HEK293 (cell line): ENCODE data around the gene ARHGAP22.

Experiments used
- CTCF ChIA-PET: fragments of 350-600 bp; formaldehyde crosslinking; extraction: SDS; loops from one replicate; lab custom pipeline; 2021; ENCODE audit warnings: antibody characterized with exemption; lab: Yijun Ruan, JAX
- POLR2A ChIA-PET: fragments of 300-600 bp; formaldehyde crosslinking; extraction: SDS; loops from one replicate; lab custom pipeline; 2020; ENCODE audit warnings: antibody characterized with exemption, inconsistent platforms; lab: Yijun Ruan, JAX
- H3K27ac ChIP-seq: fragments of 200-500 bp; sonication (Bioruptor generic); 2 replicates; pipeline ENCODE4 v1.5.1; 2014; ENCODE audit warnings: low read depth, low read length, control low read depth, inconsistent platforms; ENCODE audit errors: extremely low read depth
- H3K36me3 ChIP-seq, 2 experiments: fragments of 200-500 bp in 1 of 2; sonication (Bioruptor generic) in 1 of 2; 1 replicate in 1 of 2; 2 replicates in 1 of 2; pipeline ENCODE4 v1.5.1; 2014 to 2017; ENCODE audit warnings: inconsistent platforms in 2 of 2, low read length in 2 of 2; ENCODE audit not compliant: control insufficient read depth in 2 of 2, insufficient read depth in 1 of 2
- H3K4me1 ChIP-seq: fragments of 200-500 bp; sonication (Bioruptor generic); 2 replicates; pipeline ENCODE4 v1.5.1; 2014; ENCODE audit warnings: mild to moderate bottlenecking, low read length, inconsistent platforms; ENCODE audit not compliant: control insufficient read depth, insufficient read depth
- H3K4me3 ChIP-seq: 2 replicates; pipeline ENCODE4 v1.5.1; 2011; ENCODE audit warnings: low read depth, mild to moderate bottlenecking, control low read depth, low read length, moderate library complexity
- H3K9me3 ChIP-seq: fragments of 200-500 bp; sonication (Bioruptor generic); 2 replicates; pipeline ENCODE4 v1.5.1; 2014; ENCODE audit warnings: low read depth, low read length, inconsistent platforms; ENCODE audit not compliant: control insufficient read depth, insufficient read depth
- BCL11B ChIP-seq: fragments of 450-650 bp; formaldehyde crosslinking; IDR thresholded peaks from 2 replicates; pipeline ENCODE4 v1.5.1; 2016; ENCODE audit warnings: low read depth, missing biosample characterization, missing genetic modification characterization
- EGR2 ChIP-seq: fragments of 450-650 bp; formaldehyde crosslinking; IDR thresholded peaks from 2 replicates; pipeline ENCODE4 v1.5.1; 2016; ENCODE audit warnings: low read depth, missing biosample characterization, missing genetic modification characterization
- KLF1 ChIP-seq: fragments of 450-650 bp; formaldehyde crosslinking; IDR thresholded peaks from 2 replicates; pipeline ENCODE4 v1.5.1; 2016; ENCODE audit warnings: missing biosample characterization, missing genetic modification characterization
- KLF8 ChIP-seq: fragments of 450-650 bp; formaldehyde crosslinking; IDR thresholded peaks from 2 replicates; pipeline ENCODE4 v1.5.1; 2016; ENCODE audit warnings: missing biosample characterization, missing genetic modification characterization
- REPIN1 ChIP-seq: fragments of 450-650 bp; formaldehyde crosslinking; IDR thresholded peaks from 2 replicates; pipeline ENCODE4 v1.5.1; 2017; ENCODE audit warnings: missing biosample characterization, missing genetic modification characterization, low read depth
- SP3 ChIP-seq: fragments of 450-650 bp; formaldehyde crosslinking; IDR thresholded peaks from 2 replicates; pipeline ENCODE4 v1.5.1; 2016; ENCODE audit warnings: missing biosample characterization, missing genetic modification characterization
- ZNF133 ChIP-seq: fragments of 450-650 bp; formaldehyde crosslinking; IDR thresholded peaks from 2 replicates; pipeline ENCODE4 v1.5.1; 2016; ENCODE audit warnings: missing biosample characterization, missing genetic modification characterization
- ZNF324 ChIP-seq: fragments of 450-650 bp; formaldehyde crosslinking; IDR thresholded peaks from 2 replicates; pipeline ENCODE4 v1.5.1; 2016; ENCODE audit warnings: missing biosample characterization, missing genetic modification characterization
- ZNF341 ChIP-seq: fragments of 450-650 bp; formaldehyde crosslinking; IDR thresholded peaks from 2 replicates; pipeline ENCODE4; 2016; ENCODE audit warnings: low read depth, missing biosample characterization, missing genetic modification characterization
- ZNF555 ChIP-seq: fragments of 450-650 bp; formaldehyde crosslinking; conservative IDR thresholded peaks from 2 replicates; pipeline ENCODE4 v1.5.1; 2017; ENCODE audit warnings: missing biosample characterization, mild to moderate bottlenecking, missing genetic modification characterization, inconsistent platforms
- ZNF585B ChIP-seq: fragments of 450-650 bp; formaldehyde crosslinking; IDR thresholded peaks from 2 replicates; pipeline ENCODE4 v1.5.1; 2016; ENCODE audit warnings: missing biosample characterization, missing genetic modification characterization
- TF ChIP-seq, protein P1 (sequence below): fragments of 450-650 bp; formaldehyde crosslinking; IDR thresholded peaks from 2 replicates; pipeline ENCODE4 v1.5.1; 2016; ENCODE audit warnings: missing biosample characterization, missing genetic modification characterization
- TF ChIP-seq, protein P2 (sequence below): fragments of 450-650 bp; formaldehyde crosslinking; IDR thresholded peaks from 2 replicates; pipeline ENCODE4 v1.5.1; 2016; ENCODE audit warnings: missing biosample characterization, missing genetic modification characterization, borderline replicate concordance
- TF ChIP-seq, protein P3 (sequence below): fragments of 450-650 bp; formaldehyde crosslinking; IDR thresholded peaks from 2 replicates; pipeline ENCODE4 v1.5.1; 2016; ENCODE audit warnings: missing biosample characterization, missing genetic modification characterization
- TF ChIP-seq, protein P4 (sequence below): fragments of 450-650 bp; formaldehyde crosslinking; IDR thresholded peaks from 2 replicates; pipeline ENCODE4 v1.5.1; 2016; ENCODE audit warnings: missing biosample characterization, missing genetic modification characterization
- TF ChIP-seq, protein P5 (sequence below): fragments of 450-650 bp; IDR thresholded peaks from 2 replicates; pipeline ENCODE4 v1.5.1; 2018; ENCODE audit warnings: missing biosample characterization, mild to moderate bottlenecking, missing genetic modification characterization

Gene ARHGAP22

DNA sequence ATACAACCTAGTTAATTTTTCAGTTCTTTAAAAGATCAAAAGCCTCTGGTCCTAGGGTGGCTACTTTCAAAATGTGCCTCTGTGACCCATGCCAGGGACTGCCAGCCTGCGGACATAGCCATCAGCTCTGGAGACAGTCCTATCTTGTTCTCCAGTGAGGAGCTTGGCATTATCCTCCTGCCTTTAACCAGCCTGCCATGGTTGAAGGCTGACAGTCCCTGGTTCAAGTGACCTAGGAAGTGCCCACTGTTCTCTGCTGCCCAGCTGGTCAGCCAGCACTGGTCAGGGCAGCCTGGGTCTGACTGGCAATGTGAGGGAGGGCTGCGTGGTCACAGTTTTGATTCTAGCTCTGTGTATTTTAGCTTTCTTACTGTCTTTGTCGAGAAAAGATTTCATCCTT lies 18.1 kb upstream of the ARHGAP22 start:
- Histone ChIP-seq H3K9me3 (no peaks in the 10 kb centered on the region), H3K4me1 (no peaks in the 10 kb centered on the region), H3K27ac (no peak overlapping the region), H3K36me3 (no peaks in the 10 kb centered on the region)
- POLR2A ChIA-PET = no interaction called here
- CTCF ChIA-PET = interaction anchor here (0.6 to 4.6 kb wide), 4 partner anchors 8 to 200 kb away, joined by 3 to 20 read pairs (median 4); no protein-coding TSS in a partner anchor
- TF ChIP-seq BCL11B (tag by site-specific recombination) (no peak), KLF8 (tag by site-specific recombination) (no peak), ZNF585B (no peak), ZNF341 (no peak), ZNF324 (tag by site-specific recombination) (no peak), ZNF555 (tag by site-specific recombination) (no peak), ZNF133 (tag by site-specific recombination) (no peak), EGR2 (no peak)
- TF ChIP-seq, protein P1, sequence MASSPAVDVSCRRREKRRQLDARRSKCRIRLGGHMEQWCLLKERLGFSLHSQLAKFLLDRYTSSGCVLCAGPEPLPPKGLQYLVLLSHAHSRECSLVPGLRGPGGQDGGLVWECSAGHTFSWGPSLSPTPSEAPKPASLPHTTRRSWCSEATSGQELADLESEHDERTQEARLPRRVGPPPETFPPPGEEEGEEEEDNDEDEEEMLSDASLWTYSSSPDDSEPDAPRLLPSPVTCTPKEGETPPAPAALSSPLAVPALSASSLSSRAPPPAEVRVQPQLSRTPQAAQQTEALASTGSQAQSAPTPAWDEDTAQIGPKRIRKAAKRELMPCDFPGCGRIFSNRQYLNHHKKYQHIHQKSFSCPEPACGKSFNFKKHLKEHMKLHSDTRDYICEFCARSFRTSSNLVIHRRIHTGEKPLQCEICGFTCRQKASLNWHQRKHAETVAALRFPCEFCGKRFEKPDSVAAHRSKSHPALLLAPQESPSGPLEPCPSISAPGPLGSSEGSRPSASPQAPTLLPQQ (tag by site-specific recombination) = no peak
- TF ChIP-seq, protein P2, sequence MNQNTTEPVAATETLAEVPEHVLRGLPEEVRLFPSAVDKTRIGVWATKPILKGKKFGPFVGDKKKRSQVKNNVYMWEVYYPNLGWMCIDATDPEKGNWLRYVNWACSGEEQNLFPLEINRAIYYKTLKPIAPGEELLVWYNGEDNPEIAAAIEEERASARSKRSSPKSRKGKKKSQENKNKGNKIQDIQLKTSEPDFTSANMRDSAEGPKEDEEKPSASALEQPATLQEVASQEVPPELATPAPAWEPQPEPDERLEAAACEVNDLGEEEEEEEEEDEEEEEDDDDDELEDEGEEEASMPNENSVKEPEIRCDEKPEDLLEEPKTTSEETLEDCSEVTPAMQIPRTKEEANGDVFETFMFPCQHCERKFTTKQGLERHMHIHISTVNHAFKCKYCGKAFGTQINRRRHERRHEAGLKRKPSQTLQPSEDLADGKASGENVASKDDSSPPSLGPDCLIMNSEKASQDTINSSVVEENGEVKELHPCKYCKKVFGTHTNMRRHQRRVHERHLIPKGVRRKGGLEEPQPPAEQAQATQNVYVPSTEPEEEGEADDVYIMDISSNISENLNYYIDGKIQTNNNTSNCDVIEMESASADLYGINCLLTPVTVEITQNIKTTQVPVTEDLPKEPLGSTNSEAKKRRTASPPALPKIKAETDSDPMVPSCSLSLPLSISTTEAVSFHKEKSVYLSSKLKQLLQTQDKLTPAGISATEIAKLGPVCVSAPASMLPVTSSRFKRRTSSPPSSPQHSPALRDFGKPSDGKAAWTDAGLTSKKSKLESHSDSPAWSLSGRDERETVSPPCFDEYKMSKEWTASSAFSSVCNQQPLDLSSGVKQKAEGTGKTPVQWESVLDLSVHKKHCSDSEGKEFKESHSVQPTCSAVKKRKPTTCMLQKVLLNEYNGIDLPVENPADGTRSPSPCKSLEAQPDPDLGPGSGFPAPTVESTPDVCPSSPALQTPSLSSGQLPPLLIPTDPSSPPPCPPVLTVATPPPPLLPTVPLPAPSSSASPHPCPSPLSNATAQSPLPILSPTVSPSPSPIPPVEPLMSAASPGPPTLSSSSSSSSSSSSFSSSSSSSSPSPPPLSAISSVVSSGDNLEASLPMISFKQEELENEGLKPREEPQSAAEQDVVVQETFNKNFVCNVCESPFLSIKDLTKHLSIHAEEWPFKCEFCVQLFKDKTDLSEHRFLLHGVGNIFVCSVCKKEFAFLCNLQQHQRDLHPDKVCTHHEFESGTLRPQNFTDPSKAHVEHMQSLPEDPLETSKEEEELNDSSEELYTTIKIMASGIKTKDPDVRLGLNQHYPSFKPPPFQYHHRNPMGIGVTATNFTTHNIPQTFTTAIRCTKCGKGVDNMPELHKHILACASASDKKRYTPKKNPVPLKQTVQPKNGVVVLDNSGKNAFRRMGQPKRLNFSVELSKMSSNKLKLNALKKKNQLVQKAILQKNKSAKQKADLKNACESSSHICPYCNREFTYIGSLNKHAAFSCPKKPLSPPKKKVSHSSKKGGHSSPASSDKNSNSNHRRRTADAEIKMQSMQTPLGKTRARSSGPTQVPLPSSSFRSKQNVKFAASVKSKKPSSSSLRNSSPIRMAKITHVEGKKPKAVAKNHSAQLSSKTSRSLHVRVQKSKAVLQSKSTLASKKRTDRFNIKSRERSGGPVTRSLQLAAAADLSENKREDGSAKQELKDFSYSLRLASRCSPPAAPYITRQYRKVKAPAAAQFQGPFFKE = no peak
- TF ChIP-seq, protein P3, sequence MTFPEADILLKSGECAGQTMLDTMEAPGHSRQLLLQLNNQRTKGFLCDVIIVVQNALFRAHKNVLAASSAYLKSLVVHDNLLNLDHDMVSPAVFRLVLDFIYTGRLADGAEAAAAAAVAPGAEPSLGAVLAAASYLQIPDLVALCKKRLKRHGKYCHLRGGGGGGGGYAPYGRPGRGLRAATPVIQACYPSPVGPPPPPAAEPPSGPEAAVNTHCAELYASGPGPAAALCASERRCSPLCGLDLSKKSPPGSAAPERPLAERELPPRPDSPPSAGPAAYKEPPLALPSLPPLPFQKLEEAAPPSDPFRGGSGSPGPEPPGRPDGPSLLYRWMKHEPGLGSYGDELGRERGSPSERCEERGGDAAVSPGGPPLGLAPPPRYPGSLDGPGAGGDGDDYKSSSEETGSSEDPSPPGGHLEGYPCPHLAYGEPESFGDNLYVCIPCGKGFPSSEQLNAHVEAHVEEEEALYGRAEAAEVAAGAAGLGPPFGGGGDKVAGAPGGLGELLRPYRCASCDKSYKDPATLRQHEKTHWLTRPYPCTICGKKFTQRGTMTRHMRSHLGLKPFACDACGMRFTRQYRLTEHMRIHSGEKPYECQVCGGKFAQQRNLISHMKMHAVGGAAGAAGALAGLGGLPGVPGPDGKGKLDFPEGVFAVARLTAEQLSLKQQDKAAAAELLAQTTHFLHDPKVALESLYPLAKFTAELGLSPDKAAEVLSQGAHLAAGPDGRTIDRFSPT (tag by site-specific recombination) = no peak
- TF ChIP-seq, protein P4, sequence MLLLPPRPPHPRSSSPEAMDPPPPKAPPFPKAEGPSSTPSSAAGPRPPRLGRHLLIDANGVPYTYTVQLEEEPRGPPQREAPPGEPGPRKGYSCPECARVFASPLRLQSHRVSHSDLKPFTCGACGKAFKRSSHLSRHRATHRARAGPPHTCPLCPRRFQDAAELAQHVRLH (tag by site-specific recombination) = no peak
- TF ChIP-seq, all 188 proteins: peak for 0
- no peak overlapping the region for H3K4me3 ChIP-seq

DNA sequence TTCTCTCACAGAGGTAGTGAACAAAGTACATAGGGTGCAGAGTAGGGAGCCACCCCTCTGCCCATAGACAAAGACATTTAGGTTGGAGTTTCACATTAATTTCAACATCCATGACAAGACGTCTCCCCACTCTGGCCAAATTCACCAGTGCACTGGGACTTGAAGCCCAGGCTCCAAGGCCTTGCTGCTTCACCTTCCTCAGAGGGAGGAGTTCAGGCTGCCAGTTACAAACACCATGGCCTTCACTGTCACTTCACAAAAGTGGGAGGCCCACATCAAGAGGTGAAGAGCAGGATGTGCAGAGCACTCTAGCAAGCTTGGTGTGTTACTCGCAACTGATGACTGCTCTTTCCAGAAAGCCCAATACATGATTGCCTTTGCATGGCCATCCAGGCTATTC lies 15.8 kb upstream of the ARHGAP22 start:
- POLR2A ChIA-PET = no interaction called here
- CTCF ChIA-PET = interaction anchor here (1.9 to 2.6 kb wide), 2 partner anchors 13 to 36 kb away, joined by 12 to 18 read pairs; no protein-coding TSS in a partner anchor
- Histone ChIP-seq H3K27ac (no peak overlapping the region), H3K36me3 (no peaks in the 10 kb centered on the region), H3K9me3 (no peaks in the 10 kb centered on the region), H3K4me3 (no peak overlapping the region), H3K4me1 (no peaks in the 10 kb centered on the region)
- TF ChIP-seq KLF1 (tag by site-specific recombination) = no peak
- TF ChIP-seq REPIN1 (tag by site-specific recombination) = no peak
- TF ChIP-seq SP3 (tag by site-specific recombination) = no peak
- TF ChIP-seq, protein P5, sequence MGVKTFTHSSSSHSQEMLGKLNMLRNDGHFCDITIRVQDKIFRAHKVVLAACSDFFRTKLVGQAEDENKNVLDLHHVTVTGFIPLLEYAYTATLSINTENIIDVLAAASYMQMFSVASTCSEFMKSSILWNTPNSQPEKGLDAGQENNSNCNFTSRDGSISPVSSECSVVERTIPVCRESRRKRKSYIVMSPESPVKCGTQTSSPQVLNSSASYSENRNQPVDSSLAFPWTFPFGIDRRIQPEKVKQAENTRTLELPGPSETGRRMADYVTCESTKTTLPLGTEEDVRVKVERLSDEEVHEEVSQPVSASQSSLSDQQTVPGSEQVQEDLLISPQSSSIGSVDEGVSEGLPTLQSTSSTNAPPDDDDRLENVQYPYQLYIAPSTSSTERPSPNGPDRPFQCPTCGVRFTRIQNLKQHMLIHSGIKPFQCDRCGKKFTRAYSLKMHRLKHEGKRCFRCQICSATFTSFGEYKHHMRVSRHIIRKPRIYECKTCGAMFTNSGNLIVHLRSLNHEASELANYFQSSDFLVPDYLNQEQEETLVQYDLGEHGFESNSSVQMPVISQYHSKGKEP (tag by site-specific recombination) = no peak
